Astrocyte (in vitro differentiated cells and primary cell): ENCODE data around the gene GLB1L. TPM values are rescaled to one million over a fixed set of nuclear protein-coding genes. Genes with fewer than 3 reads are reported as not detected.

ENCODE experiments used
- DNase-seq: peaks from one replicate; pipeline ENCODE4 v3.0.0-alpha.2; 2010; ENCODE audit warnings: low read depth
- FAIRE-seq: peaks from 2 replicates; lab custom pipeline; 2011; peaks lifted over from hg19 to GRCh38; lab: Jason Lieb, UNC
- H2AFZ ChIP-seq: 2 replicates; pipeline ENCODE4 v1.6.0; 2012; ENCODE audit warnings: low read depth, low read length, inconsistent platforms
- H3K27ac ChIP-seq: 2 replicates; pipeline ENCODE4 v1.5.1; 2011; ENCODE audit warnings: low read depth, low read length, inconsistent platforms
- H3K27me3 ChIP-seq: 2 replicates; pipeline ENCODE4 v1.6.0; 2011; ENCODE audit warnings: low read length, inconsistent platforms; ENCODE audit not compliant: insufficient read depth
- H3K36me3 ChIP-seq: 2 replicates; pipeline ENCODE4 v1.5.1; 2011; ENCODE audit warnings: low read length, inconsistent platforms; ENCODE audit not compliant: insufficient read depth
- H3K4me1 ChIP-seq: 2 replicates; pipeline ENCODE4 v1.5.1; 2011; ENCODE audit warnings: low read length, inconsistent platforms; ENCODE audit not compliant: insufficient read depth
- H3K4me2 ChIP-seq: 2 replicates; pipeline ENCODE4 v1.6.0; 2012; ENCODE audit warnings: low read length, inconsistent platforms
- H3K4me3 ChIP-seq: 2 replicates; pipeline ENCODE4 v1.5.1; 2011; ENCODE audit warnings: low read depth, mild to moderate bottlenecking, low read length, inconsistent platforms; ENCODE audit not compliant: insufficient read depth
- H3K79me2 ChIP-seq: 2 replicates; pipeline ENCODE4 v1.6.0; 2012; ENCODE audit warnings: mild to moderate bottlenecking, low read length, inconsistent platforms; ENCODE audit not compliant: insufficient read depth
- H3K9ac ChIP-seq: 2 replicates; pipeline ENCODE4 v1.6.0; 2012; ENCODE audit warnings: mild to moderate bottlenecking, low read length, inconsistent platforms
- H3K9me3 ChIP-seq: 2 replicates; pipeline ENCODE4 v1.5.1; 2012; ENCODE audit warnings: low read depth, mild to moderate bottlenecking, low read length, inconsistent platforms; ENCODE audit not compliant: insufficient read depth
- H4K20me1 ChIP-seq: 2 replicates; pipeline ENCODE4 v1.6.0; 2012; ENCODE audit warnings: low read length, inconsistent platforms; ENCODE audit not compliant: insufficient read depth
- H3K27ac Mint-ChIP-seq: one replicate; pipeline ENCODE4 v1.8.0; 2021; ENCODE audit warnings: mild to moderate bottlenecking, mixed read lengths; ENCODE audit not compliant: unreplicated experiment
- H3K27me3 Mint-ChIP-seq: one replicate; pipeline ENCODE4 v1.8.0; 2021; ENCODE audit warnings: low read depth, mixed read lengths; ENCODE audit not compliant: unreplicated experiment
- H3K36me3 Mint-ChIP-seq: one replicate; pipeline ENCODE4 v1.8.0; 2021; ENCODE audit warnings: low read depth, mixed read lengths; ENCODE audit not compliant: unreplicated experiment
- H3K4me1 Mint-ChIP-seq: one replicate; pipeline ENCODE4 v1.8.0; 2021; ENCODE audit warnings: low read depth, mixed read lengths; ENCODE audit not compliant: unreplicated experiment
- H3K4me3 Mint-ChIP-seq: one replicate; pipeline ENCODE4 v1.8.0; 2021; ENCODE audit warnings: mild to moderate bottlenecking, moderate library complexity, mixed read lengths; ENCODE audit not compliant: unreplicated experiment
- H3K9me3 Mint-ChIP-seq: one replicate; pipeline ENCODE4 v1.8.0; 2021; ENCODE audit warnings: mild to moderate bottlenecking, mixed read lengths; ENCODE audit not compliant: unreplicated experiment
- CTCF ChIP-seq: IDR thresholded peaks from 2 replicates; pipeline ENCODE4 v1.5.1; 2011; ENCODE audit warnings: low read depth, mild to moderate bottlenecking, inconsistent platforms, low read length, moderate library complexity; ENCODE audit not compliant: insufficient read depth
- EZH2 ChIP-seq: IDR thresholded peaks from 2 replicates; pipeline ENCODE4 v1.6.1; 2012; ENCODE audit warnings: mild to moderate bottlenecking, low read length, inconsistent platforms; ENCODE audit not compliant: insufficient read depth
- microRNA-seq: library from miRNA; unstranded; fragments of <30 nt; microRNA quantifications from one replicate; pipeline ENCODE4 v1.2.0, GENCODE V29; 2020
- total RNA-seq: library from RNA; stranded (reverse); gene quantifications from 2 replicates; pipeline ENCODE4 v1.2.1, GENCODE V29; 2021

GLB1L gene
- total RNA-seq, 1 donor from 2014 or later, result 2.7 TPM

GRCh38 chr2:219186754-219187456 lies 58.3 kb downstream of the GLB1L start:
- H4K20me1 ChIP-seq, result peaks cover 13% of the 10 kb centered on the region
- Mint-ChIP-seq H3K36me3 (peaks cover 6% of the 10 kb centered on the region), H3K27ac (no peak overlapping the region), H3K27me3 (no peaks in the 10 kb centered on the region), H3K4me3 (no peak overlapping the region), H3K4me1 (no peaks in the 10 kb centered on the region), H3K9me3 (no peaks in the 10 kb centered on the region)
- DNase-seq (no peak), FAIRE-seq (no peak)
- H3K4me1 ChIP-seq, result no peaks in the 10 kb centered on the region
- no peaks in the 10 kb centered on the region for H3K9me3 ChIP-seq
- H3K79me2 ChIP-seq, result no peaks in the 10 kb centered on the region
- no peak overlapping the region for H3K27ac ChIP-seq
- H2AFZ ChIP-seq, result no peak overlapping the region
- no peak overlapping the region for H3K9ac ChIP-seq
- peaks cover 21% of the 10 kb centered on the region for H3K36me3 ChIP-seq
- no peak for TF ChIP-seq EZH2
- no peak for TF ChIP-seq CTCF
- no peak overlapping the region for H3K4me3 ChIP-seq
- H3K27me3 ChIP-seq, result no peaks in the 10 kb centered on the region
- no peak overlapping the region for H3K4me2 ChIP-seq

Small RNAs within 50 kb of the gene (microRNA-seq; reads per million reads assigned to microRNA genes)
- not detected for gene MIR153-1

Other genes with a start within 250 kb of the GLB1L start
- gene CFAP65, start 203.9 kb downstream of the GLB1L start, total RNA-seq, result 0.22 and 0.27 TPM in 2 replicates
- not detected in 2 replicates for gene IHH, start 184.5 kb downstream of the GLB1L start, total RNA-seq
- gene NHEJ1, start 84.6 kb downstream of the GLB1L start, total RNA-seq, result 10.8 and 11.4 TPM in 2 replicates
- 1.2 and 1.5 TPM in 2 replicates for gene SLC23A3, start 75.4 kb downstream of the GLB1L start, total RNA-seq
- 26.6 and 28.1 TPM in 2 replicates for gene CNPPD1, start 68.5 kb downstream of the GLB1L start, total RNA-seq
- 54.8 and 55.2 TPM in 2 replicates for gene RETREG2, start 67.2 kb downstream of the GLB1L start, total RNA-seq
- gene ZFAND2B, start 38.7 kb downstream of the GLB1L start, total RNA-seq, result 20.7 and 24.0 TPM in 2 replicates
- gene ABCB6, start 26.5 kb downstream of the GLB1L start, total RNA-seq, result 12.5 and 13.2 TPM in 2 replicates
- gene ATG9A, start 15.8 kb downstream of the GLB1L start, total RNA-seq, result 48.8 and 57.0 TPM in 2 replicates
- gene ANKZF1, start 15.6 kb downstream of the GLB1L start, total RNA-seq, result 41.6 and 43.8 TPM in 2 replicates
- 19.1 and 20.6 TPM in 2 replicates for gene STK16, start within 50 bp of the GLB1L start, total RNA-seq
- gene TUBA4B, start 7.8 kb upstream of the GLB1L start, total RNA-seq, result not detected in 2 replicates
- 18.0 and 19.7 TPM in 2 replicates for gene TUBA4A, start 8.5 kb upstream of the GLB1L start, total RNA-seq
- gene DNAJB2, start 33.9 kb upstream of the GLB1L start, total RNA-seq, result 49.7 and 53.9 TPM in 2 replicates
- 76.6 and 88.2 TPM in 2 replicates for gene PTPRN, start 64.0 kb upstream of the GLB1L start, total RNA-seq
- gene RESP18, start 87.3 kb upstream of the GLB1L start, total RNA-seq, result not detected in 2 replicates
- gene DNPEP, start 142.5 kb upstream of the GLB1L start, total RNA-seq, result 44.8 and 53.9 TPM in 2 replicates
- 5.2 and 5.4 TPM in 2 replicates for gene DES, start 172.9 kb upstream of the GLB1L start, total RNA-seq
- 71.2 and 76.1 TPM in 2 replicates for gene SPEG, start 189.4 kb upstream of the GLB1L start, total RNA-seq